Effector CD4-positive, alpha-beta T cell (primary cell): ENCODE results near the gene EID1.

Experiments
- DNase-seq: peaks from one replicate; pipeline ENCODE4 v3.0.0-alpha.2; 2020

The EID1 gene

GRCh38 chr15:48913141-48913540 lies 35.2 kb downstream of the EID1 start:
- no peak for DNase-seq

DNA sequence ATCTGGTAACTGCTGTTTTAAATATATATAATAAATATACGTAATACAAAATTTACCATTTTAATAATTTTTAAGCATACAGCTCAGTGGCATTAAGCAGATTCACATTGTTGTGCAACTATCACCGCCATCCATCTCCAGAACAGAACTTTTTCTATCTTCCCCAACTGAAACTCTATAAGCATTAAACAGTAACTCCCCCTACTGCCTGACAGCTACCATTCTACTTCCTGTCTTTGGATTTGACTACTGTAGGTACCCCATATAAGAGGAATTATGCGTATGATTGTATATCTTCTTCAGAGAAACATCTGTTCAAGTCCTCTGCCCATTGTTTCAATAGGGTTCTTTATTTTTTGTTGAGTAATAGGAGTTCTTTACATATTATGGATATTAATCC lies 36.8 kb downstream of the EID1 start:
- DNase-seq = no peak

DNA sequence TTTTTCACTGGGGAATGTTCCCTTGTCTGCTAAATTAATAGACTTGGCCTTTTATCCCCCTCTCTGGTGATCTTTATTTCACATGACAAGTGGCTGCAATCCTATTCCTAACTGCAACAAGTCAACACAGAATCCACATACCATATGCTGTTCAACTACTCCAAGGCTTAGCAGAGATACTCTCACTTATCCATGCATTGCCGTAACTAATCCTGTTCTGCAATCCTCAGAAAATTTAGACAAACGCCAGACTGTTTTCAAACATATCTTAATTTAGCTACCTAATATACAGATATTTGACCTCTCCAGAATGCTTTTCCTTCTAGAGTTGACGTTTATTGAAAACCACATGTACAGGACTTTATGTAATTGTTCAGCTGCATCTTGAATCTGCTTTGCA lies 37.9 kb downstream of the EID1 start:
- DNase-seq = no peak

- no peak for DNase-seq
Measured at GRCh38 chr15:48916721-48917120, 38.8 kb downstream of the EID1 start.

DNA sequence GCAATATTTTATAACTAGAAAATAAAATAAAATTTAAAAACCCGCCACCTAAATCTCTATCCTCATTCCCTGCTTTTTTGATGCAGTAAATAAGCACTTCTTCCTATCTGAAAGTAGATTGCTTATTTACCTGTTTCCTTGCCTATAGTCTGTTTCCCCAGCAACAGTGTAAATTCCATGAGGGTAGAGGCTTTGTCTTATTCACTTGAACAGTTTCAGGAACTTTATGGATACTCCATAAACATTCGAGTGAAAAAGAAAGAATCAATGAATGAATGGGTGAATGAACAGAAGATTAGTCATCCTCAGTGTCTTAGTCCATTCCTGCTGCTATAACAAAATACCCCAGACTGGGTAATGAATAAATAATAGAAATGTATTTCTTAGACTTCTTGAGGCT lies 44.1 kb downstream of the EID1 start:
- DNase-seq = no peak

DNA sequence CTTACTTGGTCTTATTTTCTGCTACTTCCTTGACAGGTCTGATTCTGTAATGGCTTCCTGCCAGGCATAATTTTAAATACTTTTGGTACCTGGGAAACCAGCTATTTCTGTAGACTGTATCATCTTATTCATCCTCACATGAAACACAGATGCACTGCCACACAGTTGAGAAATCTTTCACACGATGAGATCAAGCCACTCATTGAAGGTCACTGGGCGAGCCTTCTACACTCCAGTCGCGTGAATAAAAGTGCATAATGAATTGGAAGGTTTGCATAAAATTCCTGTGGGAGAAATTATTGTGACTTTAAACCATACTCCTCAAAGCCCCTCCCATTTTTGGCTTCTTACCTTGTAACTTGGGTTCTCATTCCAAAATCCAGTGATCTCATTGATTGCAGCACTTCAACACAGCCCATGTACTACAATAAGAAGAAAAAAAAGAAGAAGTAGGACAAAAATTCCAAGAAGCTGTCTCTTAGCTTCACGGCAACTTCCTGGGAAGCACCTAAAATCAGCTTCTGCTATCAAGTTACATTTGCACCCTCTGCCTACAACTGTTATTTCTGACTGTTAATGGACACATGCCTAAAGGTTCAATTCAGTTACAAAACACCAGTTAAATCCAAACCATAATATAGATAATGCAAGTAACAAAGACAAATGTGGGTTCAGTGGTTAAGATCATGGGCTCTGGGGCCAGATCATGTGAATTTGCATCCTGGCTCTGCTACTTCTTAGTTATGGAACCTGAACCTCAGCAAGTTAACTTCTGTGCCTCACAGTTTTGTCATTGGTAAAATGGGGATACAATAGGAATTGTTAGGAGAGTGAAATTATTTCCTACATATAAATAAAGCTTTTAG lies 46.8 kb downstream of the EID1 start:
- DNase-seq = no peak

DNA sequence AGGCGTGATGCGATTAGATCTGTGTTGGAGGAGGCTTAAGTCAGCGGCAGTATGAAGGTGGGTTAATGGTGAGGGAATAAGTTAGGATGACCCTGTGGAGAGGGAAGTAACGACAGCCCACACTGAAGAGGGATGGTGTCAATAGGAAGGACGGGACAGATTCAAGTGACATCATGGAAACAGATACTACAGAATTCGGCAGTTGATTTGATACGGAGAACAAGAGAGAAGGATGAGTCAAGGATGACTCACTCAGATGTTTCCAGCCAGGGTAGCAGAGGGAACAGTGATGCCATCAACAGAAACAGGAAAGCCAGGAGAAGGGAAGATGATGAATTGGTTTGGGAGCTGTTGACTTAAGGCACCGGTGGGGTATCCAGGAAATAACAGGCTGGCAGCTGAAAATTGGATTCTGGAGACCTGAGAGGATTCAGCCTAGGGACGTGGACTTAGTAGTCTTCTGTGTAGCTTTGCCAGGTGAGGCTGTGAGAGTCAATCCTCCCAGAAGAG lies 47.8 kb downstream of the EID1 start:
- no peak for DNase-seq

GRCh38 chr15:48928877-48929538 lies 51.1 kb downstream of the EID1 start:
- no peak for DNase-seq

- no peak for DNase-seq
Measured at GRCh38 chr15:48929661-48930060, 51.7 kb downstream of the EID1 start.
